Measurements from ENCODE around the gene MPO. TPM values are rescaled to one million over a fixed set of nuclear protein-coding genes. Genes with fewer than 3 reads are reported as not detected.

MPO gene
- not detected for total RNA-seq

- ATAC-seq (ENCODE audit: low read depth): no peak
- H3K4me1 Mint-ChIP-seq: peaks cover 5% of the 10 kb centered on the region
- POLR2A ChIA-PET: interaction anchor here (0.6 to 0.7 kb wide), 2 partner anchors 57 to 101 kb away, joined by 3 to 4 read pairs; no protein-coding TSS in a partner anchor
Measured at GRCh38 chr17:58280480-58281217, at the start of gene MPO. TSS of gene MPO (minus strand) at chr17:58280935. CDS start at chr17:58280758, 177 bp downstream.

DNA sequence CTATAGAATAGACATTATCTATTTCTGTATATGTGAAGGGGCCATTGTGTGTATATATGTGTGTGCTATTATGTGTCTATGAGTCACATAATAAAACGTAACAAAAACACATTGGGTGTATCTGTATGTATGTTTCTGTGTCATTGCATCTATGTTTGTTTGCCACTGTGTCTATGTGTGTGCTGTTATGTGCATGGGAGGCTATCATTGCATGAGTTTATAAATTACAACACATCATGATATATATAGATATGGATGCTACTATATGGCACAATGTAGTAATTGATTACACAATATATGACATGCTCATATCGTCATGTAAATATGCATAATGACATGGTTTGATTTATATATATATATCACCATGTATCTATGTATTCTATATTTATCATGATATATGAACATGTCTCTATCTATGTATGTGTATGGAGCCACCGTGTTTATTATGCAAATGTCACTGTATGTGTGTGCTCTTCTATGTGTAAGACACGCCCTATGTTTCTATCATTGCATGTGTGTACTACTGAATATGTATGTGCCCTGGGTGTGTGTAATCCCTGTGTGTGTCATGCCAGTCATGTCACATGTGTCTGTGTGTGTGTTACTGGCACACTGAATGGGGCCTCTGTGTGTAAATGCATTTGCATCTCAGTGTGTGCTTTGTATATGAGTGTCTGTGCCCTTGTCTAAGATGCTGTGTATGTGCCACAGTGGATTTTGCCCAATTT, 49.2 kb upstream of the MPO start:
- peaks cover 59% of the 10 kb centered on the region for H3K36me3 Mint-ChIP-seq
- POLR2A ChIA-PET: interaction anchor here (15.4 to 25.9 kb wide), 3 partner anchors 4 to 23 kb away, joined by 490 to 2283 read pairs (median 2283); partner anchors contain the start of genes SUPT4H1 and TSPOAP1
- no peaks in the 10 kb centered on the region for H3K27me3 Mint-ChIP-seq

More at GRCh38 chr17:58280480-58281217, at the start of gene MPO:
- Mint-ChIP-seq H3K4me3 (no peak within 1 kb of the TSS), H3K36me3 (no peaks in the 10 kb centered on the region), H3K27me3 (peaks cover 33% of the 10 kb centered on the region), H3K9me3 (no peaks in the 10 kb centered on the region), H3K27ac (no peak within 1 kb of the TSS)
- no peak for DNase-seq

DNA sequence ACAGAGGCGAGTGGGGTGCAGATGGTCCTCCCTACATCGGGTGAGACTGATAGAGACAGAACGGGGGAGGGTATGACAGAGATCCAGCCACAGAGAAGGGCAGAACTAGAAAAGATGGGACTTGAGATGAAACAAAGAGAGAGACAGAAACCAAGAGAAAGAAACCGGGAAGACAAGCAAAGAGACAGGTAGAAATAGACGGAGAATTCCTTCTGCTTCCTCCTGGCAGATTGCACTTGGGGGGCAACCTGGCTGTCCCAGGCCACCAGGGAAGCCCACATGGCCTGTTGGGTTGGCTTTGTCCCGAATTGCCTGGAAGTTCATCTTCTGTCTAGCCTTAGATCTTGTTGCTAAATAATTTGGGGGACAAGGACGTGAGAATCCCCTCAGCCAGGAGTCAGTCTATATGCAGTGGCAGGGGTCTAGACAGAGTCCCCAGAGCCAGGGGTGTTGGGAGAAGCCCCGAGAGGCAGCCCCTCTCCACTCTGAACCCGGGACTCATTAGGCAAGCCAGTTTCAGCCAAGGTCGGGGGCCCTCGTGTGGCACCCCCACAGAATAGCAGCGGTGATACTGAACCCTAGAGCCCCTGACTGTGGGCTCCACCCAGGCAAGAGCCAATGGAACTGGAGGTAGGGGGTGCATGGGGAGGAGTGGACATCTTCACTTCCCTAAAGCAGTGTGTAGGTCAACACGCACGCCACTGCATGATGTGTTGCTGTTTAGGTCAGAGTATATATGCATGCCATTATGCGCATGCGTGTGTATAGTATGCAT, 48.5 kb upstream of the MPO start:
- peak; percentile 11 for ATAC-seq (ENCODE audit: low read depth)
- H3K4me3 Mint-ChIP-seq: peak overlapping the region; percentile 93
- peaks cover 57% of the 10 kb centered on the region for H3K36me3 Mint-ChIP-seq
- peaks cover 49% of the 10 kb centered on the region for H3K4me1 Mint-ChIP-seq
- H3K27me3 Mint-ChIP-seq: no peaks in the 10 kb centered on the region
- no peaks in the 10 kb centered on the region for H3K9me3 Mint-ChIP-seq
- POLR2A ChIA-PET: interaction anchor here (1.1 to 25.9 kb wide), 6 partner anchors 10 to 90 kb away, joined by 3 to 2283 read pairs (median 46); partner anchors contain the start of genes RNF43 and SUPT4H1
- peak; percentile 80 for DNase-seq
- H3K27ac Mint-ChIP-seq: peak overlapping the region; percentile 97

More for the DNA sequence above, 49.2 kb upstream of the MPO start:
- H3K4me3 Mint-ChIP-seq: peak overlapping the region; percentile 93
- peaks cover 52% of the 10 kb centered on the region for H3K4me1 Mint-ChIP-seq
- DNase-seq (no peak), ATAC-seq (ENCODE audit: low read depth) (no peak)
- no peaks in the 10 kb centered on the region for H3K9me3 Mint-ChIP-seq
- H3K27ac Mint-ChIP-seq: peak overlapping the region; percentile 97

DNA sequence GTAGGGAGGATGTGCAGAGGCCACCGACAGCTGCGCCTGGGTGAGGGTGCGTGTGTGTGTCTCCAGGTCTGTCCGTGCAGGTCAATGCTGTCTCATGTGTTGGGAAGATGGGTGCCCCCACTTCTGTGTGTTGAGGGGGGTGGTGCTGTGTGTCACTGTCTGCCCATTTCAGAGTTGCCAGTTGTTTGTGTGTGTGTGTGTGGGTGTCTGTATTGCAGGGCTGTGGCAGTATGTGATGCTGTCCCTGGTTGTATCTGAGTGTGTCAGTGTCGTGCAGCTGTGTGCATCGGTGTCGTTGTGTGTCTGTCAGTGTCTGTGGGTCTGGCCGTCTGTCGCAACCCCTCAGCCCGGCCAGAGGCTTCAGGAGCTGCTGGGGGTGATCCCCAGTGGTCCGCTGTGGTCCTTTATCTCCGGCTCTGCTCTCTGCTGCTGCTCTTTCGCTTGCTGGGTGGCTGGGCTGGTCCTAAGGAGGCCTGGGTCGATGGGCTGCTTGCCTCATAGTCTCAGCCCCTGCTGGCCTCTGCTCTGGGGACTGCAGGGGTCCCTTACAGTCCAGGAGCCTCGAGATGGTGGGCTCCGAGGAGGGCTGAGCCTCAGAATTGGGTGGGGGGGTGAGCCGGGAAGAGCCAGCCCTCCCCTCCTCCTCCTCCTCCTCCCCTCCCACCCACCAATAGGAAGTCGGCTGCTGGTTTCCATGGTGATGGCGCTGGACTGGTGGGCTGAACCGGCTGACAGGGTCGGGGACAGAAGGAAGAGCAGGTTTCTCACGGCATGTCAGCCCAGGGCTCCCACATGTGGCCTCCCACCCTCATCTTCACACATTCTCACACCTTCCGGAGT, 47.7 kb upstream of the MPO start, which contains the start of gene TSPOAP1:
TSS of gene TSPOAP1 (minus strand) at position 601 of the 840 bp plus-strand sequence. CDS start 875 bp downstream, outside the sequence.
- no peaks in the 10 kb centered on the region for H3K9me3 Mint-ChIP-seq
- no peaks in the 10 kb centered on the region for H3K27me3 Mint-ChIP-seq
- H3K4me3 Mint-ChIP-seq: peak within 1 kb of the TSS; percentile 93
- peak; percentile 79 for DNase-seq
- peaks cover 49% of the 10 kb centered on the region for H3K4me1 Mint-ChIP-seq
- peaks cover 60% of the 10 kb centered on the region for H3K36me3 Mint-ChIP-seq
- POLR2A ChIA-PET: interaction anchor here (0.6 to 25.9 kb wide), 17 partner anchors 11 to 321 kb away, joined by 3 to 2283 read pairs (median 4); partner anchors contain the start of genes MKS1, RNF43 and SUPT4H1
- ATAC-seq (ENCODE audit: low read depth): peak; percentile 19
- H3K27ac Mint-ChIP-seq: peak within 1 kb of the TSS; percentile 97

GRCh38 chr17:58327363-58328194, 46.8 kb upstream of the MPO start:
- peak overlapping the region; percentile 97 for H3K27ac Mint-ChIP-seq
- H3K4me3 Mint-ChIP-seq: peak overlapping the region; percentile 93
- POLR2A ChIA-PET: interaction anchor here (0.6 to 25.9 kb wide), 20 partner anchors 10 to 320 kb away, joined by 3 to 2283 read pairs (median 4); partner anchors contain the start of genes MKS1, RNF43 and SUPT4H1
- no peaks in the 10 kb centered on the region for H3K27me3 Mint-ChIP-seq
- H3K36me3 Mint-ChIP-seq: peaks cover 59% of the 10 kb centered on the region
- H3K9me3 Mint-ChIP-seq: no peaks in the 10 kb centered on the region
- DNase-seq: peak; percentile 78
- ATAC-seq (ENCODE audit: low read depth): no peak
- H3K4me1 Mint-ChIP-seq: peaks cover 49% of the 10 kb centered on the region

DNA sequence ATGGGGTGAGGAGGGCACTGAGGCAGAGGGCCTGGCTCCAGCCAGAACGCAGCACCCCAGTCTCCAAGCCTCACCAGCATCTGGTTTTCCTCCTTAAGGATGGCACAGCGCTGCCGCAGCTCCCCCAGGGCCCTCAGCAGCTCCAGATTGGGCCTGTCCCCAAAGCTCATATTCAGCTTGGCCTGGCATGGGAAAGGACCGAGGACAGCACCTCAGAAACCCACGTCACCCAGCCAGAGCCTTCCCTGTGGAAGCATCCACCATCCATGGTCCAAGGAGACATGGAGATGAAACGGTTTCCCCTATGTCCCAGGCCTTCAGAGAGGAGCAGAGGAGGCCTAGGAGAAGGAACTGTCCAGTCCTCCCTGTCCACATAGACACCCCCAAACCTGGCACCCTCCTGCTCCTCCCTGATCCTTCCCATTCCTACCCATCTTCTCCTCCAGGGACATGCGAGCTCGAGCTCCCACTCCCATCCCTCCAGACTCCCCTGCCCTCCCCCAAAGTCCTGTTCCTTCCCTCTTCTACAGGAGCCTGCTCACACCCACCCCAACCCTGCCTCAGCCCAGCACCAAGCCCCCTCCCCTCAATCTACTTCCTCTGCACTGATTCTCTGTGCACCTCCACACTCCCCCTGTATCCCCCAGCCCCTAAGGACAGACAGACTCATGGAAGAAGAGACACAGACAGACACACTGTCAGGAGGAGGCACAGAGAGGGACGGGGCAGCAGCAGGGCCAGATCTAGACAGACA, 46.1 kb upstream of the MPO start:
- ATAC-seq (ENCODE audit: low read depth) (no peak), DNase-seq (peak; percentile 58)
- POLR2A ChIA-PET: interaction anchor here (0.8 to 25.9 kb wide), 17 partner anchors 9 to 319 kb away, joined by 3 to 2283 read pairs (median 4); partner anchors contain the start of genes MKS1, RNF43 and SUPT4H1
- Mint-ChIP-seq H3K4me1 (peaks cover 45% of the 10 kb centered on the region), H3K4me3 (peak overlapping the region; percentile 56), H3K36me3 (peaks cover 56% of the 10 kb centered on the region), H3K27me3 (peaks cover 1% of the 10 kb centered on the region), H3K27ac (peak overlapping the region; percentile 97), H3K9me3 (no peaks in the 10 kb centered on the region)

GRCh38 chr17:58325976-58326468, 45.3 kb upstream of the MPO start:
- Mint-ChIP-seq H3K36me3 (peaks cover 52% of the 10 kb centered on the region), H3K27me3 (peaks cover 1% of the 10 kb centered on the region), H3K4me3 (peak overlapping the region; percentile 56), H3K9me3 (no peaks in the 10 kb centered on the region), H3K4me1 (peaks cover 42% of the 10 kb centered on the region), H3K27ac (peak overlapping the region; percentile 68)
- POLR2A ChIA-PET: interaction anchor here (0.8 to 25.9 kb wide), 9 partner anchors 8 to 305 kb away, joined by 3 to 2283 read pairs (median 8); partner anchors contain the start of genes RNF43 and SUPT4H1
- ATAC-seq (ENCODE audit: low read depth) (no peak), DNase-seq (peak; percentile 64)

DNA sequence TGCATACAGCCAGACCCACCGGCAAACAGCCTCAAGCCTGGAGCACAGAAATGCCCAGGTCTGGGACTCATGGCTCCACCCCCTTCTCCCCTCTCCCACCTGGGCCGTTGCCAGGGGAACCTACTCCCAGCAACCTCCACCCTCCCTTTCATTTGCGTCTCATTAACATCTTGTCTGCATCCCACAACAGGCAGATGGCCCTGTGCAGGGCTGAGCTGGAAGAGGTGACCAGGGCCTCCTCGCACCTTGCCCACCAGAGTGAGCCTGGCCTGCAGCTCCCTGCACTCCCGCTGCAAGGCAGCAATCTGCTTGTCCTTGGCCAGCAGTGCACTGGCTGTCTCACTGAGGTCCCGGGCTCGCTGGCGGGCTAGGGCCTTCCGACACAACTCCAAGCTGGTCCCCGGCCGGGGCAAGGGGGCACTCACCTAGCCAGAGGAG, 44.6 kb upstream of the MPO start:
- POLR2A ChIA-PET: interaction anchor here (1.0 to 25.9 kb wide), 6 partner anchors 8 to 92 kb away, joined by 4 to 2283 read pairs (median 46); partner anchors contain the start of genes RNF43 and SUPT4H1
- DNase-seq: no peak
- no peaks in the 10 kb centered on the region for H3K9me3 Mint-ChIP-seq
- peaks cover 1% of the 10 kb centered on the region for H3K27me3 Mint-ChIP-seq
- H3K36me3 Mint-ChIP-seq: peaks cover 48% of the 10 kb centered on the region
- H3K4me1 Mint-ChIP-seq: peaks cover 38% of the 10 kb centered on the region
- no peak for ATAC-seq (ENCODE audit: low read depth)
- peak overlapping the region; percentile 38 for H3K27ac Mint-ChIP-seq
- peak overlapping the region; percentile 11 for H3K4me3 Mint-ChIP-seq

- DNase-seq: no peak
Measured at GRCh38 chr17:58324409-58325288, 43.9 kb upstream of the MPO start.

GRCh38 chr17:58324056-58324408, 43.3 kb upstream of the MPO start:
- no peak overlapping the region for H3K4me3 Mint-ChIP-seq
- H3K27me3 Mint-ChIP-seq: peaks cover 1% of the 10 kb centered on the region
- peaks cover 28% of the 10 kb centered on the region for H3K4me1 Mint-ChIP-seq
- H3K27ac Mint-ChIP-seq: no peak overlapping the region
- no peak for DNase-seq
- no peak for ATAC-seq (ENCODE audit: low read depth)
- H3K36me3 Mint-ChIP-seq: peaks cover 37% of the 10 kb centered on the region
- POLR2A ChIA-PET: interaction anchor here (7.6 to 25.9 kb wide), 2 partner anchors 15 to 30 kb away, joined by 198 to 2283 read pairs; partner anchors contain the start of gene SUPT4H1
- H3K9me3 Mint-ChIP-seq: no peaks in the 10 kb centered on the region

More at GRCh38 chr17:58324409-58325288, 43.9 kb upstream of the MPO start:
- Mint-ChIP-seq H3K27me3 (peaks cover 1% of the 10 kb centered on the region), H3K36me3 (peaks cover 43% of the 10 kb centered on the region), H3K27ac (no peak overlapping the region), H3K4me3 (no peak overlapping the region), H3K4me1 (peaks cover 34% of the 10 kb centered on the region), H3K9me3 (no peaks in the 10 kb centered on the region)
- ATAC-seq (ENCODE audit: low read depth): no peak
- POLR2A ChIA-PET: interaction anchor here (1.0 to 25.9 kb wide), 4 partner anchors 7 to 29 kb away, joined by 4 to 2283 read pairs (median 140); partner anchors contain the start of gene SUPT4H1
